ENCODE data around the gene GPR15. TPM values are rescaled to one million over a fixed set of nuclear protein-coding genes. Genes with fewer than 3 reads are reported as not detected.

The GPR15 gene
- total and polyA plus RNA-seq, 2 experiments from 2014 or later = not detected

DNA sequence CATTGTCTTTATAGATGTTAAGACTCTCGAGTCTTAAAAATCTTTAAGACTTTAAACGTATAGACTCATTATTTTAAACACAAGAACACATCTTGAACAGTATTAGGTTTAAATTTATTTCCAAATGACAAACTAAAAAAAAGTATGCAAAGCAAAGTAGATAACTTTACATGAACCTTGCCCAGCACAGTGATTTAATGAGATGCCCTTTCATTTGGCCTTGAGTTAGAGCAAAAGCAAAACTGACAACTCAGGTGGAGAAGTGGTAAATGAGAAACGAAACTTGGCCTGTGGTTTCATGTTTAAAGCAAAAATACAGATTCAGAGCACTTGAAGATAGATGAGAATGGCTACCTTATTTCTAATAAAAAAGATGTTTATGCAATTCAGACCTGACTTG, 8.6 kb downstream of the GPR15 start:
- Histone ChIP-seq H3K9me2 (ENCODE audit: insufficient read depth) (no peaks in the 10 kb centered on the region), H3K4me3 (no peak overlapping the region), H4K20me1 (replicated peaks; ENCODE audit: insufficient read depth) (no peaks in the 10 kb centered on the region), H3K27ac (ENCODE audit: low read depth) (no peak overlapping the region), H3K79me2 (replicated peaks; ENCODE audit: insufficient read depth) (no peaks in the 10 kb centered on the region), H3F3A (replicated peaks; ENCODE audit: low read depth) (no peaks in the 10 kb centered on the region), H2AFZ (no peak overlapping the region), H3K27me3 (ENCODE audit: insufficient read depth) (no peaks in the 10 kb centered on the region), H3K4me2 (no peak overlapping the region), H3K4me1 (ENCODE audit: insufficient read depth) (no peaks in the 10 kb centered on the region), H3K36me3 (ENCODE audit: insufficient read depth) (no peaks in the 10 kb centered on the region)
- DNase-seq (ENCODE audit: low spot score) = no peak
- H3K27me3 Mint-ChIP-seq (ENCODE audit: insufficient read depth, low read depth, poor library complexity) = no peaks in the 10 kb centered on the region
- TF ChIP-seq EZH2phosphoT487 (IDR thresholded peaks at IDR 0.05; ENCODE audit: unreplicated experiment) (no peak), ZNF331 (CRISPR knock-in tag; IDR thresholded peaks at IDR 0.05; ENCODE audit: low read depth) (no peak)
- H3K9me3 Mint-ChIP-seq = no peaks in the 10 kb centered on the region
- no peak overlapping the region for H3K27ac Mint-ChIP-seq
- no peak for ATAC-seq
- no peaks in the 10 kb centered on the region for H3K36me3 Mint-ChIP-seq (ENCODE audit: low read depth)
- H3K4me1 Mint-ChIP-seq = no peaks in the 10 kb centered on the region; the same call in 1 of the 3 replicates
- H3K4me3 Mint-ChIP-seq = no peak overlapping the region

DNA sequence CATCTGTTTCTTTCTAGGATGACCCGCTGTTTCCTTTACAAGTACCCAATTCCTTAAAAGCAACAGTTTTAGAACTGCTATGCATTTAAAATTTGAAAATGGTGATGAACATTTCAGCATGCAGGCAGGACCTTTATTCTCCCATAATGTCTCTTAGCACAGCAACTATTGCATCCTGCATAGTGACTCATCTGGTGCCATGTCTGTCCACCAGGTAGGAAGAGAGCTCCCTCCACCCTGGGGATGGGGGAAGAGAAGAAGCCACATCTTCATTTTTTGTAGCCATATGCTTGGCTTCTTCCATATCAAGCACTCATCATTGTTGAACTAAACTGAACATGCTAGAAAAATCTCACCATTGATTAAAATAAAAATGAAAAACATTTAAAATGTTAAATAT, 9.9 kb downstream of the GPR15 start:
- H3K4me1 ChIP-seq (ENCODE audit: insufficient read depth) = no peaks in the 10 kb centered on the region
- H4K20me1 ChIP-seq (replicated peaks; ENCODE audit: insufficient read depth) = no peaks in the 10 kb centered on the region
- no peak overlapping the region for H3K27ac Mint-ChIP-seq
- no peaks in the 10 kb centered on the region for H3F3A ChIP-seq (replicated peaks; ENCODE audit: low read depth)
- no peak overlapping the region for H2AFZ ChIP-seq
- DNase-seq (ENCODE audit: low spot score) = no peak
- H3K27ac ChIP-seq (ENCODE audit: low read depth) = no peak overlapping the region
- no peak overlapping the region for H3K4me3 ChIP-seq
- no peaks in the 10 kb centered on the region for H3K79me2 ChIP-seq (replicated peaks; ENCODE audit: insufficient read depth)
- no peaks in the 10 kb centered on the region for H3K36me3 ChIP-seq (ENCODE audit: insufficient read depth)
- no peaks in the 10 kb centered on the region for H3K9me3 Mint-ChIP-seq
- no peak overlapping the region for H3K4me2 ChIP-seq
- no peaks in the 10 kb centered on the region for H3K27me3 Mint-ChIP-seq (ENCODE audit: insufficient read depth, low read depth, poor library complexity)
- H3K9me2 ChIP-seq (ENCODE audit: insufficient read depth) = no peaks in the 10 kb centered on the region
- ATAC-seq = no peak
- H3K27me3 ChIP-seq (ENCODE audit: insufficient read depth) = no peaks in the 10 kb centered on the region
- H3K4me1 Mint-ChIP-seq = no peaks in the 10 kb centered on the region; the same call in 1 of the 3 replicates
- H3K36me3 Mint-ChIP-seq (ENCODE audit: low read depth) = no peaks in the 10 kb centered on the region
- H3K4me3 Mint-ChIP-seq = no peak overlapping the region
- TF ChIP-seq ZNF331 (CRISPR knock-in tag; IDR thresholded peaks at IDR 0.05; ENCODE audit: low read depth) (no peak), CREB1 (CRISPR knock-in tag; IDR thresholded peaks at IDR 0.05; ENCODE audit: low read depth) (no peak), JUNB (IDR thresholded peaks at IDR 0.05; ENCODE audit: unreplicated experiment) (no peak), EZH2 (IDR thresholded peaks at IDR 0.05; ENCODE audit: low read depth, unreplicated experiment) (no peak), STAT1 (IDR thresholded peaks at IDR 0.05; ENCODE audit: unreplicated experiment) (no peak), EZH2phosphoT487 (IDR thresholded peaks at IDR 0.05; ENCODE audit: unreplicated experiment) (no peak), ZNF114 (CRISPR knock-in tag; IDR thresholded peaks at IDR 0.05) (no peak)
- TF ChIP-seq, protein P1, sequence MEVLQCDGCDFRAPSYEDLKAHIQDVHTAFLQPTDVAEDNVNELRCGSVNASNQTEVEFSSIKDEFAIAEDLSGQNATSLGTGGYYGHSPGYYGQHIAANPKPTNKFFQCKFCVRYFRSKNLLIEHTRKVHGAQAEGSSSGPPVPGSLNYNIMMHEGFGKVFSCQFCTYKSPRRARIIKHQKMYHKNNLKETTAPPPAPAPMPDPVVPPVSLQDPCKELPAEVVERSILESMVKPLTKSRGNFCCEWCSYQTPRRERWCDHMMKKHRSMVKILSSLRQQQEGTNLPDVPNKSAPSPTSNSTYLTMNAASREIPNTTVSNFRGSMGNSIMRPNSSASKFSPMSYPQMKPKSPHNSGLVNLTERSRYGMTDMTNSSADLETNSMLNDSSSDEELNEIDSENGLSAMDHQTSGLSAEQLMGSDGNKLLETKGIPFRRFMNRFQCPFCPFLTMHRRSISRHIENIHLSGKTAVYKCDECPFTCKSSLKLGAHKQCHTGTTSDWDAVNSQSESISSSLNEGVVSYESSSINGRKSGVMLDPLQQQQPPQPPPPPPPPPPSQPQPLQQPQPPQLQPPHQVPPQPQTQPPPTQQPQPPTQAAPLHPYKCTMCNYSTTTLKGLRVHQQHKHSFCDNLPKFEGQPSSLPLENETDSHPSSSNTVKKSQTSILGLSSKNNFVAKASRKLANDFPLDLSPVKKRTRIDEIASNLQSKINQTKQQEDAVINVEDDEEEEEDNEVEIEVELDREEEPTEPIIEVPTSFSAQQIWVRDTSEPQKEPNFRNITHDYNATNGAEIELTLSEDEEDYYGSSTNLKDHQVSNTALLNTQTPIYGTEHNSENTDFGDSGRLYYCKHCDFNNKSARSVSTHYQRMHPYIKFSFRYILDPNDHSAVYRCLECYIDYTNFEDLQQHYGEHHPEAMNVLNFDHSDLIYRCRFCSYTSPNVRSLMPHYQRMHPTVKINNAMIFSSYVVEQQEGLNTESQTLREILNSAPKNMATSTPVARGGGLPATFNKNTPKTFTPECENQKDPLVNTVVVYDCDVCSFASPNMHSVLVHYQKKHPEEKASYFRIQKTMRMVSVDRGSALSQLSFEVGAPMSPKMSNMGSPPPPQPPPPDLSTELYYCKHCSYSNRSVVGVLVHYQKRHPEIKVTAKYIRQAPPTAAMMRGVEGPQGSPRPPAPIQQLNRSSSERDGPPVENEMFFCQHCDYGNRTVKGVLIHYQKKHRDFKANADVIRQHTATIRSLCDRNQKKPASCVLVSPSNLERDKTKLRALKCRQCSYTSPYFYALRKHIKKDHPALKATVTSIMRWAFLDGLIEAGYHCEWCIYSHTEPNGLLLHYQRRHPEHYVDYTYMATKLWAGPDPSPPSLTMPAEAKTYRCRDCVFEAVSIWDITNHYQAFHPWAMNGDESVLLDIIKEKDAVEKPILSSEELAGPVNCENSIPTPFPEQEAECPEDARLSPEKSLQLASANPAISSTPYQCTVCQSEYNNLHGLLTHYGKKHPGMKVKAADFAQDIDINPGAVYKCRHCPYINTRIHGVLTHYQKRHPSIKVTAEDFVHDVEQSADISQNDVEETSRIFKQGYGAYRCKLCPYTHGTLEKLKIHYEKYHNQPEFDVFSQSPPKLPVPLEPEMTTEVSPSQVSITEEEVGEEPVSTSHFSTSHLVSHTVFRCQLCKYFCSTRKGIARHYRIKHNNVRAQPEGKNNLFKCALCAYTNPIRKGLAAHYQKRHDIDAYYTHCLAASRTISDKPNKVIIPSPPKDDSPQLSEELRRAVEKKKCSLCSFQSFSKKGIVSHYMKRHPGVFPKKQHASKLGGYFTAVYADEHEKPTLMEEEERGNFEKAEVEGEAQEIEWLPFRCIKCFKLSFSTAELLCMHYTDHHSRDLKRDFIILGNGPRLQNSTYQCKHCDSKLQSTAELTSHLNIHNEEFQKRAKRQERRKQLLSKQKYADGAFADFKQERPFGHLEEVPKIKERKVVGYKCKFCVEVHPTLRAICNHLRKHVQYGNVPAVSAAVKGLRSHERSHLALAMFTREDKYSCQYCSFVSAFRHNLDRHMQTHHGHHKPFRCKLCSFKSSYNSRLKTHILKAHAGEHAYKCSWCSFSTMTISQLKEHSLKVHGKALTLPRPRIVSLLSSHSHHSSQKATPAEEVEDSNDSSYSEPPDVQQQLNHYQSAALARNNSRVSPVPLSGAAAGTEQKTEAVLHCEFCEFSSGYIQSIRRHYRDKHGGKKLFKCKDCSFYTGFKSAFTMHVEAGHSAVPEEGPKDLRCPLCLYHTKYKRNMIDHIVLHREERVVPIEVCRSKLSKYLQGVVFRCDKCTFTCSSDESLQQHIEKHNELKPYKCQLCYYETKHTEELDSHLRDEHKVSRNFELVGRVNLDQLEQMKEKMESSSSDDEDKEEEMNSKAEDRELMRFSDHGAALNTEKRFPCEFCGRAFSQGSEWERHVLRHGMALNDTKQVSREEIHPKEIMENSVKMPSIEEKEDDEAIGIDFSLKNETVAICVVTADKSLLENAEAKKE (CRISPR knock-in tag; IDR thresholded peaks at IDR 0.05) = no peak
- TF ChIP-seq, protein P2, sequence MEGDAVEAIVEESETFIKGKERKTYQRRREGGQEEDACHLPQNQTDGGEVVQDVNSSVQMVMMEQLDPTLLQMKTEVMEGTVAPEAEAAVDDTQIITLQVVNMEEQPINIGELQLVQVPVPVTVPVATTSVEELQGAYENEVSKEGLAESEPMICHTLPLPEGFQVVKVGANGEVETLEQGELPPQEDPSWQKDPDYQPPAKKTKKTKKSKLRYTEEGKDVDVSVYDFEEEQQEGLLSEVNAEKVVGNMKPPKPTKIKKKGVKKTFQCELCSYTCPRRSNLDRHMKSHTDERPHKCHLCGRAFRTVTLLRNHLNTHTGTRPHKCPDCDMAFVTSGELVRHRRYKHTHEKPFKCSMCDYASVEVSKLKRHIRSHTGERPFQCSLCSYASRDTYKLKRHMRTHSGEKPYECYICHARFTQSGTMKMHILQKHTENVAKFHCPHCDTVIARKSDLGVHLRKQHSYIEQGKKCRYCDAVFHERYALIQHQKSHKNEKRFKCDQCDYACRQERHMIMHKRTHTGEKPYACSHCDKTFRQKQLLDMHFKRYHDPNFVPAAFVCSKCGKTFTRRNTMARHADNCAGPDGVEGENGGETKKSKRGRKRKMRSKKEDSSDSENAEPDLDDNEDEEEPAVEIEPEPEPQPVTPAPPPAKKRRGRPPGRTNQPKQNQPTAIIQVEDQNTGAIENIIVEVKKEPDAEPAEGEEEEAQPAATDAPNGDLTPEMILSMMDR (conservative IDR thresholded peaks at IDR 0.05; ENCODE audit: low read depth in 2 of 2) = no peak
- TF ChIP-seq, protein P3, sequence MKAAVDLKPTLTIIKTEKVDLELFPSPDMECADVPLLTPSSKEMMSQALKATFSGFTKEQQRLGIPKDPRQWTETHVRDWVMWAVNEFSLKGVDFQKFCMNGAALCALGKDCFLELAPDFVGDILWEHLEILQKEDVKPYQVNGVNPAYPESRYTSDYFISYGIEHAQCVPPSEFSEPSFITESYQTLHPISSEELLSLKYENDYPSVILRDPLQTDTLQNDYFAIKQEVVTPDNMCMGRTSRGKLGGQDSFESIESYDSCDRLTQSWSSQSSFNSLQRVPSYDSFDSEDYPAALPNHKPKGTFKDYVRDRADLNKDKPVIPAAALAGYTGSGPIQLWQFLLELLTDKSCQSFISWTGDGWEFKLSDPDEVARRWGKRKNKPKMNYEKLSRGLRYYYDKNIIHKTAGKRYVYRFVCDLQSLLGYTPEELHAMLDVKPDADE (IDR thresholded peaks at IDR 0.05) = no peak
